Measurements from ENCODE around the gene CFAP20DC. TPM values are rescaled to one million over a fixed set of nuclear protein-coding genes. Genes with fewer than 3 reads are reported as not detected.

CFAP20DC gene
- total and polyA plus RNA-seq, 2 experiments from 2014 or later: 2.2 to 2.3 TPM

DNA sequence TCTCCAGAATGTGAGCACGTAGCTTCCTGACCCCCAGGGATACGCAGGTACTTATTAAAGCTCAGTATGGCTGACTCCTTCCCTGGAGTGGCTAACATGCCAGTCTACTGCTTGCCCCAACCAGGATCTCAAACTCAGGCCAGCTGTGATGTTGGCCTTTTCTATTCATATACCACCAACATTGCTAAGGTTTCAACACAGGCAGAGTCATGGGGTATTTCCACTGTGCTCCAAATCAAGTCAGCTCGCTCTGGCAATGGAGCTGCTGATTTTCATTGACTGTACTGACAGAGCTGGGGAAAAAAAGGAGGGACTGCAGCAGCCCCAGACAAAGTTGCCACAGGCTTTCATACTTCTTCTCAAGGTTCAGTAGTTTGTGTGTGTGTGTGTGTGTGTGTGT, 87.0 kb downstream of the CFAP20DC start:
- WGBS (ENCODE audit: low lambda C conversion rate, missing lambda C conversion rate): 93% methylated on average over 3 of the region's 3 CpGs
- TF ChIP-seq, protein P1, sequence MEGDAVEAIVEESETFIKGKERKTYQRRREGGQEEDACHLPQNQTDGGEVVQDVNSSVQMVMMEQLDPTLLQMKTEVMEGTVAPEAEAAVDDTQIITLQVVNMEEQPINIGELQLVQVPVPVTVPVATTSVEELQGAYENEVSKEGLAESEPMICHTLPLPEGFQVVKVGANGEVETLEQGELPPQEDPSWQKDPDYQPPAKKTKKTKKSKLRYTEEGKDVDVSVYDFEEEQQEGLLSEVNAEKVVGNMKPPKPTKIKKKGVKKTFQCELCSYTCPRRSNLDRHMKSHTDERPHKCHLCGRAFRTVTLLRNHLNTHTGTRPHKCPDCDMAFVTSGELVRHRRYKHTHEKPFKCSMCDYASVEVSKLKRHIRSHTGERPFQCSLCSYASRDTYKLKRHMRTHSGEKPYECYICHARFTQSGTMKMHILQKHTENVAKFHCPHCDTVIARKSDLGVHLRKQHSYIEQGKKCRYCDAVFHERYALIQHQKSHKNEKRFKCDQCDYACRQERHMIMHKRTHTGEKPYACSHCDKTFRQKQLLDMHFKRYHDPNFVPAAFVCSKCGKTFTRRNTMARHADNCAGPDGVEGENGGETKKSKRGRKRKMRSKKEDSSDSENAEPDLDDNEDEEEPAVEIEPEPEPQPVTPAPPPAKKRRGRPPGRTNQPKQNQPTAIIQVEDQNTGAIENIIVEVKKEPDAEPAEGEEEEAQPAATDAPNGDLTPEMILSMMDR (IDR thresholded peaks at IDR 0.05; ENCODE audit: poor library complexity): no peak
- no peak for TF ChIP-seq EZH2 (IDR thresholded peaks at IDR 0.05; ENCODE audit: borderline replicate concordance)
- TF ChIP-seq EZH2phosphoT487 (IDR thresholded peaks at IDR 0.05; ENCODE audit: low read depth, severe bottlenecking, unreplicated experiment): no peak
- Histone ChIP-seq H3K36me3 (replicated peaks; ENCODE audit: insufficient read depth, low read depth) (no peaks in the 10 kb centered on the region), H3K4me3 (no peak overlapping the region), H3K27ac (no peak overlapping the region), H3K4me1 (ENCODE audit: insufficient read depth) (peaks cover 8% of the 10 kb centered on the region), H3K9me2 (replicated peaks; ENCODE audit: insufficient read depth) (no peaks in the 10 kb centered on the region), H3K4me2 (no peak overlapping the region), H4K20me1 (ENCODE audit: insufficient read depth, poor library complexity, severe bottlenecking) (no peaks in the 10 kb centered on the region), H3K27me3 (no peaks in the 10 kb centered on the region), H3K79me2 (no peaks in the 10 kb centered on the region), H2AFZ (no peak overlapping the region), H3K9me3 (ENCODE audit: low read depth) (no peaks in the 10 kb centered on the region)
- no peak for DNase-seq (ENCODE audit: low spot score)

DNA sequence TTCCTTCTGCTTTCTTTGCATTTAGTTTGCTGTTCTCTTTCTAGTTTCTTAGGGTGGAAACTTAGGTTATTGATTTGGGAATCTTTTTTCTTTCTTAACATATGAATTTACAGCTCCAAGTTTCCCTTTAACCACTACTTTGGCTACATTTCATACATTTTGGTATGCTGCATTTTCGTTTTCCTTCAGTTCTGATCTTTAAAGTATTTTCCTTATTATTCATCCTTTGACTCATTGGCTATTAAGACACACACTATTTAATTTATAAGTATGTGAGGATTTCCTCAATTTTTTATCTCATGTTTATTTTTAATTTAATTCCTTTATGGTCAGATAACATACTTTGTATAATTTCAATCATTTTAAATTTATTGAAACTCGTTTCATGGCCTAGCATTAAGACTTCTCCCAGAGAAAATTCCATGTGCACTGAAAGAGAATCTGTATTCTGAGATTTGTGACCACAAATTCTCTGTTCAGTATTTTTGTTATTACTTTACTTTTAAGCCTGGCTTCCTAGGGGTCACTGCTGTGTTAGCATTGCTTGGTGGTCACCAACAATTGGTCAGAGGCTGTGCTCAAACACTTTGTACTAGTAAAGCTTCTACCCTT, 87.7 kb downstream of the CFAP20DC start:
- Histone ChIP-seq H3K9me3 (ENCODE audit: low read depth) (no peaks in the 10 kb centered on the region), H3K79me2 (no peaks in the 10 kb centered on the region), H4K20me1 (ENCODE audit: insufficient read depth, poor library complexity, severe bottlenecking) (no peaks in the 10 kb centered on the region), H3K36me3 (replicated peaks; ENCODE audit: insufficient read depth, low read depth) (no peaks in the 10 kb centered on the region), H2AFZ (no peak overlapping the region), H3K4me2 (no peak overlapping the region), H3K27me3 (no peaks in the 10 kb centered on the region), H3K4me3 (no peak overlapping the region), H3K9me2 (replicated peaks; ENCODE audit: insufficient read depth) (no peaks in the 10 kb centered on the region), H3K27ac (no peak overlapping the region), H3K4me1 (ENCODE audit: insufficient read depth) (peaks cover 8% of the 10 kb centered on the region)
- WGBS (ENCODE audit: low lambda C conversion rate, missing lambda C conversion rate): 83% methylated on average over 2 of the region's 2 CpGs
- no peak for DNase-seq (ENCODE audit: low spot score)
- TF ChIP-seq EZH2 (IDR thresholded peaks at IDR 0.05; ENCODE audit: borderline replicate concordance) (no peak), EZH2phosphoT487 (IDR thresholded peaks at IDR 0.05; ENCODE audit: low read depth, severe bottlenecking, unreplicated experiment) (no peak)
- TF ChIP-seq, protein P1 (IDR thresholded peaks at IDR 0.05; ENCODE audit: poor library complexity): no peak

DNA sequence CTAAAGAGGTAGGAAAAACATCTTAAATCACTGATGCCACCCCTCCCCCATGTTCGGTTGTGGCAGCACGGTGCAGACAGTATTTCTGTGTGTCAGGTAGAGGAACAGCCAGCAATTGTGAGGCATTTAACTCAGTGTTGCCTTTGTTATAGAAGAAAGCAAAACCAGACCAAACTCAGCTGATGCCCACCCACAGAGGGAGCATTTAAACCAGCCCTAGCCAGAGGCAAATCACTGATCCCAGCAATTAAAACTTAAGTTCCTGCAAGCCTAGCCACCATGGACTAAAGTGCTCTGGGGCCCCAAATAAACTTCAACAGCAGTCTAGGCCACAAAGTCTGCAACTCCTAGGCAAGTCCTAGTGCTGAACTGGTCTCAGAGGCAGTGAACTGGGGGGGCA, 94.5 kb downstream of the CFAP20DC start:
- no peaks in the 10 kb centered on the region for H3K4me1 ChIP-seq (ENCODE audit: insufficient read depth)
- WGBS (ENCODE audit: low lambda C conversion rate, missing lambda C conversion rate): 60% methylated on average over 2 of the region's 2 CpGs
- H3K9me3 ChIP-seq (ENCODE audit: low read depth): no peaks in the 10 kb centered on the region
- no peaks in the 10 kb centered on the region for H3K27me3 ChIP-seq
- no peak for DNase-seq (ENCODE audit: low spot score)
- no peaks in the 10 kb centered on the region for H3K9me2 ChIP-seq (replicated peaks; ENCODE audit: insufficient read depth)
- no peak overlapping the region for H3K4me3 ChIP-seq
- no peaks in the 10 kb centered on the region for H3K36me3 ChIP-seq (replicated peaks; ENCODE audit: insufficient read depth, low read depth)
- H4K20me1 ChIP-seq (ENCODE audit: insufficient read depth, poor library complexity, severe bottlenecking): no peaks in the 10 kb centered on the region
- H3K79me2 ChIP-seq: no peaks in the 10 kb centered on the region
- H2AFZ ChIP-seq: no peak overlapping the region
- H3K27ac ChIP-seq: no peak overlapping the region
- TF ChIP-seq, protein P1 (IDR thresholded peaks at IDR 0.05; ENCODE audit: poor library complexity): no peak
- TF ChIP-seq EZH2 (IDR thresholded peaks at IDR 0.05; ENCODE audit: borderline replicate concordance): no peak
- TF ChIP-seq EZH2phosphoT487 (IDR thresholded peaks at IDR 0.05; ENCODE audit: low read depth, severe bottlenecking, unreplicated experiment): no peak
- H3K4me2 ChIP-seq: no peak overlapping the region
